Stimulated activated CD4-positive, alpha-beta T cell treated with anti-CD3 and anti-CD28 coated beads, Interleukin-12 subunit alpha, Interleukin-12 subunit beta, amount 100 ng/mL, for 24 hours (primary cell): ENCODE measurements around the gene TMEM175.

Source experiments
- DNase-seq, 2 experiments: peaks; one replicate each; pipeline ENCODE4 v3.0.0-alpha.2; 2020; ENCODE audit warnings: low read depth in 2 of 2

The TMEM175 gene

DNA sequence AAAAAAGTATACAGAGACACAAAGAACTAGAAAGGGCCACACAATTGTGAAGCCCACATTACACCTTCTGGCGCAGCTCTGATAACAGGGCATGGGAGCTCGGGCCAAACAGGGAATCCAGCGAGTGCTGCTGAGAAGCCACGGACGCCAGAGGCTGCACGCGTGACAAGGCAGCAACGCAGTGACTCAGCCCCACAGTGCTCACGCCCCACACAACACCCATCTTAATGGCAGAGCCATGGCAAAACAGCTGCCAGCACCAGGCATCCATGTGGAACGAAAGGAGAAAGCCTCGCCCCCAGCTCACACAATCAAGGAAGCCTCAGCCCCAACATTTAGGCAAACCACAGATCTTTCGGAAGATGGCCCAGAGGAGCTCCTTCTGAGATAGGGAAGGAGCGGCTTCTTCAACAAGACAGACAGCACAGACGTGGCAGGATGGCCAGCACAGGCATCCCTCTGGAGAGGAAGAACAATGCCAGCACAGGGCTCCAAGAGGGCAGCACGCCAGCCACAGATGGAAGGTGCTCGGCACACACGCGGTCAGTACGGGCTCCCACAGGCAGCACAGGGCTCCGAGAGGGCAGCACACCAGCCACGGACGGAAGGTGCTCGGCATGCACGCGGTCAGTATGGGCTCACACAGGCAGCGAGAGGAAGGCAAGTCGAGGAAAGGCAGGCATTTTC, 33.2 kb upstream of the TMEM175 start:
- DNase-seq, result no peak

DNA sequence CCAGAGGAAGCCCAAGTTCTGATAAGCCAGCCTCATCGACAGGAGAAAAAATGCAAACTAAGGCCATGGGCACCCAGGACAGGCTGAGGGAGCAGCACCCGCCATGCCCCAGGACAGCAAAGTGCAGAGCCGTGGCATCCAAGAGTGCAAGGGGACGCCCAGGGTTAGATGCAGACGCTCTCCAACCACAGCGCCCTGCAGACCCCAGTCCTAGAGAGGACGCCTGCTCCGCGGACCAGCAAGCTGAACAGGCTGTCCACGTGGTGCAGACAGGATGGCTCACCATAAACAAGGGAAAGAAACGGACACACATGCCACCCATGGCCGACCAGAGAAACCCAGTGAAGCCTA, 32.7 kb upstream of the TMEM175 start:
- DNase-seq, result no peak

DNA sequence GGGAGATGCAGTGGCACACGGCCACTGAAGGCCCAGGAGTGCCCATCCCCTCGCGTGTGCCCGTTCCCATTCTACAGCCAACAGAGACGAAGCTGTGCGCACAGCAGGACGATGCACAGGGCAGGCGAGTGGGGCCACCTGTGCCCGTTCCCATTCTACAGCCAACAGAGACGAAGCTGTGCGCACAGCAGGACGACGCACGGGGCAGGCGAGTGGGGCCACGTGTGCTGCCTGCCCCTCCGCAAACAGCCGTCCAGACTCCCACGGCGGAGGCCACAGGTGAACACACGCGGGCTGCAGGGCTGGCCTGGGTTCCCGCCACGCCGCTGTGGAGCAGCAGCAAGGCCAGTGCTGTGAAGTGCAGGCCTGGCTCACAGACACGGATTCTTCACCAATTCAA, 32.2 kb upstream of the TMEM175 start:
- no peak for DNase-seq

DNA sequence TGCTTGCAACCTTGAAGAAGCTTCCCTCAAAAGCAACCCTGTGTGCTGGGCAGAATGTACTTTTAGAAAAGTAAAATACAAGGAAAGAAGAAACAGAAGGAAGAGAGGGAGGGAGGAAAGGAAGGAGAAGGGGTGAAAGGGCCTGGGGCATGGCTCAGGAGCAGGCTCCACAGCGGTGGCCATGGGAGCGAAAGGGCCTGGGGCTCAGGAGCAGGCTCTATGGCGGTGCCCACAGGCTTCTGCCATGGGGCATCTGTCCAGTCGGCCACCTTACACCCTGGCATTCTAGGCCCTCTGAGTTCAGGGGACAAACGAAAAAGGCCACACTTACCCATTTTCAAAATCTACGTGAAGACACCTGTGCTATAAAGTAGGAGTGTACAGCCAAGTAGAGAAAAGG, 31.5 kb upstream of the TMEM175 start:
- no peak for DNase-seq

DNA sequence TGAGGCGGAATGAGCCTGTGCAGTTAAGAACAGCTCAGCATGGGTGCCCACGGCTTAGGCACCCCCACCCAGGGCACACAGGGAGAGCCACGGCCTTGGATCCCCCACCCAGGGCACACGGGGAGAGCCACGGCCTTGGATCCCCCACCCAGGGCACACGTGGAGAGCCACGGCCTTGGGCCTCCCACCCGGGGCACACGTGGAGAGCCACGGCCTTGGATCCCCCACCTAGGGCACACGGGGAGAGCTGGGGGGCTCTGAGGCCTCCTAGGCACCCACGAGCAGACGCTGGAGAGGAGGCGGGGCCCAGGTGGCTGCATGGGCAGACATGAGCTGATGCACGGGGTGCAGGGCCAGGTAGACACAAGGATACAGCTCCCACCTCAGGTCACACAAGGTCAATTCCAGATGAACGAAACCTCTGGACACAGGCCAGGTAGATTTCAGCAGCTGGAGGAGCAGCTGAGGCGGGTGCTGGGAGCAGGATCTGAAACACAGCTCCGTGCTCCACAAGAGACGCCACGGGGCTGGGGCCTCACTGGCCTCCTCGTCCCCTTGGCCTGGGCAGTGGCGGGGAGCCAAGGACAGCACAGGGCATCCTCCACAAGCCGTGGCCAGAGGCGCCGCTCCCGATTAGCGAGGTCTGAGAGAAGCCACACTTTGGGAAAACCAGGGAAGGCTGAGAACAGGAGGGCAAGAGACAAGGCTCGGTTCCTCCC, 30.9 kb upstream of the TMEM175 start:
- DNase-seq, result no peak

DNA sequence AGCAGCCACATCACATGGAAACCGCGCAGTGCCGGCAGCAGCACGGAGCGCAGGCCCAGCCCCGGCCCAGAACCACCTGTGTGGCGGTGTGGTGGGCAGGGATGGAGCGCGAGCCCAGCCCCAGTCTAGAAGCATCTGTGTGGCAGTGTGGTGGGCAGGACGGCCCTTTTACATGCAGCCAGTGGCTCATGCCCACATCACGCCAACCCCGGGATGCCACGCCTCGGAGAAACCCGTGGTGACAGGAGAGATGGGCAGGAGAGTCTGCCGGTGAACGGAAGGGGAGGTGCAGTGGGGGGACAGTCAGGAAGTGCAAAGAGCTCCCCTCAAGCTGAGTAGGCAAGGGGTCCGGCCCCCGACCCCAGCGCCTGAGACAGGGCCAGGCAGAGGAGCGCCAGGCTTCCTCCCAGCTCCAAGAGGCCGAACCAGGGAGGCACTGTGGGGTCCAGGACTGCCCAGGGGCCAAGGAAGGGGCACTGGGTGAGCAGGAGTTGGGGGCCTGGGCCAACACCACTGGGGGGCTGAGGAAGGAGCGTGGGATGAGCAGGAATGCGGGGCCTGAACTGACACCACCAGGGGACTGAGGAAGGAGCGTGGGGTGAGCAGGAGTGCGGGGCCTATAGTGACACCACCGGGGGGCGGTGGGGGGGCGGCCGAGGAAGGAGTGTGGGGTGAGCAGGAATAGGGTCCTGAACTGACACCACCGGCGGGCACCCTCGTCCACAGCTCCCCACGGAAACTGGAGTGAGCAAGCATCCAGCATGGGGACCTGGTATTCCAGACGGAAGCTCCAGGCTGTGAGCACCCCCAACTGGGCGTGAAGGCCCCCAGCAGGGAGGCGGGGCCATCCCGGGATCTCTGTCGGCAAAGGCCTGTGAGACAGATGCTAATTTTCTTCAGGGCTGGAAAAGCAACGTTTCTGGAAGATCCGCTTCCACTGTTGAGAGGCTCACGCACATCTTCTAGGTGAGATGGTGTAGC, 28.9 kb upstream of the TMEM175 start:
- DNase-seq, result no peak

DNA sequence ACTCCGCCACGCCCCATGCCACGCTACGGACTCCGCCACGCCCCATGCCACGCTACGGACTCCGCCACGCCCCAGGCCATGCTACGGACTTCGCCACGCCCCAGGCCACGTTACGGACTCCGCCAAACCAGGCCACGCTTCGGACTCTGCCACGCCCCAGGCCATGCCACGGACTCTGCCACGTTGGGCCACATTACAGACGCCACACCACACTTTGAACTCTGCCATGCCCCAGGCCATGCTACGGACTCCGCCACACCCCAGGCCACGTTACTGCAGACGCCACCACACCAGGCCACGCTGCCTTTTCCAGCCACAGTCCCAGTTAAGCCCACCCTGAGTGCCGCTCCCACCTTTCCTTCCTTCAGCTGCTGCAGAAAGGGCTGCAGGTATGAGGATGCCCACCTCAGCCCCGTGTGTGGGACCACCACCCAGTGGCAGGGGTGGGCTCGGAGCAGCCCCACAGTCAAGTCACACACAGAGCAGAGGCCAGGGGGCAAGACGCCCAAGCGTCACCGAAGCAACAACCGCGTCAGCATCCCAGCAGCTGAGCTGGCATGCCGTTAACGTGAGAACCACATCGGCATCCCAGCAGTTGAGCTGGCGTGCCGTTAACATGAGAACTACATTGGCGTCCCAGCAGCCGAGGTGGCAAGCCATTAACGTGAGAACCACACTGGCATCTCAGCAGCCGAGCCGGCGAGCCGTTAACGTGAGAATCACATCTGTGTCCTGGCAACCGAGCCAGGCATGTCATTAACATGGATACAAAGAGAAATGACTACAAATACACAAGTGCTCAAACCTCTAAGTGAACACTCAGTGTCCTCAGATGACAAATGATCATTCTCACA, 26.5 kb upstream of the TMEM175 start:
- DNase-seq, result no peak

DNA sequence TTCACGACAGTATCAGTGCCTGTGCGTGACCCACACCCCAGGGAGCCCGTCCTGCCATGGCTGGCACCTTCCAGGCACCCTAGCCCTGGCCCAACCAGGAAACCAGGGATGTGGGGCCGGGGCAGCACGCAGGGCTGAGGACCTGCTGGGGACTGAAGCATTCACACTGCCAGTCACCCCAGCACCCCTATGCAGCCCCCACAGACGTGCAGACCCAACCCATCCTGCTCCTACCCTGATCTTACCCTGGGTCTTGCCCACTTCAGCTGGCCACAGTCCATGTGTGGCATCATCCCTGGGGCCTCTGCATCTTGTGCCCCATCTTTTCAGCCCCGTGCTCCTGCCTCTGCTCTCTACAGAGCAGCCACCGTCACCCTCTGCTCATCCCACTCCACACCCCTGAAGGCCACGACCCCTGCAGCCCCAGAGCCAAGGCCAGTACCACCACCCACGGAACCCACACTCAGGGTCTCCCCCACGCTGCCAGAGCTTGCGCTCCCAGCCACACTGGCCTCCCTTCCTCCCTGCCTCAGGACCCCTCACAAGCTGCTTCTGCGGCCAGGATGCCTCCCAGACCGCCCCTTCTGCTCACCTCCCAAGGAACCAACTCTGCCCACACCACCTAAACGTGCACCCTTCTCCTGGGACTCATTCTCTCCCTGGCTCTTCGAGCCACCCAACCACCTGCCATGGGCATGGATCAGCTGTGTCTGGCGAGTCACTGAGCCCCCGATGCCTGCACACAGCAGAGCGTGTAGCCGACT, 25.7 kb upstream of the TMEM175 start:
- no peak for DNase-seq

DNA sequence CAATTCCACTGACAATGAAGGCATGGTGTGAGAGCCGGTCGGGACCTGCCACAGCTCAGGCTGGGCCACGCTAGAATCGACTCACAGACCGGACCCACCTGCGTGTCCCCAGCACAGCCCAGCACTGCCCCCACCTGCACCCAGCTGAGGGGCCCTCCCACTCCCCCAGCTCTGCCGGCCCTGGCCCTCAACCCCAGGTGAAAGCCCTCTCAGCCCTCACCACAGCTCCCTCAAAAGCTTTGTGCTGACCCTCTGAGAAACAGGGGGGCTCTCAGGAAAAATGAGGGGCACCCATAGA, 25.2 kb upstream of the TMEM175 start:
- DNase-seq, result no peak

DNA sequence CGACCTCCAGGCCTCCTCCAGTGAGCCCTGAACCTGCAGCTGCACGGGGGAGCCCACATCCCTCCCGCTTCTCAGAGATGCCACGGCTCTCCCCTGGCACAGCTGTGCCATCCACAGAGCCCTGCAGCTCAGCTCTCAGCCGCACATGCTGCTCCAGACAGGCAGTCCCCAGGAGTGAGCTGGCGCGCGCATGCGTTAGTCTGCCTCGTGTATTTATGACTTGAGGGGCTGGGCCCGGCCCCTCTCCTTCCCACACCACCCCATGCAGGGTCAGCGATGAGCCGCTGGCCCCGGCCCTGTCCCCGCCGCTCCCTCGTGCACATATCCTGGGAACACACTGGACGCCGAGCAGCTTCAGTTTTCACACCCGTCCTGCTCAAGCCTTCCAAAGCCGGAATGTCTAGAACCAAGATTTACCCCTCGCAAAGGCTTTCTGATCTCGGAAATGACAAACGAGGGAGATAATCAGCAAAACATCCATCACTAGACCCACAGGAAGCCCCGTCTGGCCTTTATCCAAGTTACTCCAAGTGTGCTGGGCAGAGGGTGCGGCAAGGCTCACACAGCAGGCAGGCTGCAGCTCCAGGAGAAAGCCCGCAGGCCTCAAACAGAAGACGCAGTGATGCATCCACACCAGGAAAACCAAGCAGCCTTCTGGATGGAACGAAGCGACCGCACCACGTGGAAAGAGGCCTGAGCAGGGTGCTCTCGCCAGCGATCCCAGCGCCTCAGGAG, 24.4 kb upstream of the TMEM175 start:
- DNase-seq, result no peak

DNA sequence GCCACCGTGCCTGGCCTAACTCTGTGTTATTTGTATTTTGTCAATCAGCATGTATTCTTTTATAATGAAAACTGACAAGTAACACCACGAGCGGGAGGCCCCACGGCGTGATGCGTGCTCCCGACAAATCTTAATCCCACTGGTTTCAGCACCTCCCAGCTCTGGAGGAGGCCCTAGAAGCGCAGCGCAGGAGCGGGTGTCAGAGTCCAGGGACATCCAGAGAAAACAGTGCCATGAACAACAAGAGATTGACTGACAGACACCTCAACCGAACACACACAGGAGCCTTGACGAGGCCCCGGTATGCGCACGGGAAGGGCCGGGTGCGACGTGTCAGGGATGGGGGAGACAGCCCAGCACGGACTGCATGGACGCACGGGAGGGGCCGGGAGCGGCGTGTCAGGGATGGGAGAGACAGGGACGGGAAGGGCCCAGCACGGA, 23.1 kb upstream of the TMEM175 start:
- DNase-seq, result no peak

DNA sequence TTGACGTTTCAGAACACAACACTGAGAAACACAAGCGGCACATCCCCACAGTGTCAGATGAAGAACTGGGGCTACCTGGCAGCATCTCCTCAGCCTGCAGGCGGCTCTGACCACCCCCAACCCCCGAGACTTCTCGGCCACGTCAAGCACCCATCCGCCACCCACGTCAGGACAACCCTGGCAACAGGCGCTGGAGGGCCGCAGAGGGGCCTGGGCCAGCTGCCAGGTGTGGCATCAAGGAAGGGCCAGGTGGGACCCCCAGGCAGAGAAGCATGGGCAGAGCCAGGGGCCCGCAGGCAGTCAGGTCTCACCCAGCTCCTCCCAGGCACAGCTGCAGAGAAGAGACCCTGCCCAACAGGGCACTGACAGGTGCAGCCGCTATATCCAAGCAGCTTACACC, 22.4 kb upstream of the TMEM175 start:
- DNase-seq, result no peak

DNA sequence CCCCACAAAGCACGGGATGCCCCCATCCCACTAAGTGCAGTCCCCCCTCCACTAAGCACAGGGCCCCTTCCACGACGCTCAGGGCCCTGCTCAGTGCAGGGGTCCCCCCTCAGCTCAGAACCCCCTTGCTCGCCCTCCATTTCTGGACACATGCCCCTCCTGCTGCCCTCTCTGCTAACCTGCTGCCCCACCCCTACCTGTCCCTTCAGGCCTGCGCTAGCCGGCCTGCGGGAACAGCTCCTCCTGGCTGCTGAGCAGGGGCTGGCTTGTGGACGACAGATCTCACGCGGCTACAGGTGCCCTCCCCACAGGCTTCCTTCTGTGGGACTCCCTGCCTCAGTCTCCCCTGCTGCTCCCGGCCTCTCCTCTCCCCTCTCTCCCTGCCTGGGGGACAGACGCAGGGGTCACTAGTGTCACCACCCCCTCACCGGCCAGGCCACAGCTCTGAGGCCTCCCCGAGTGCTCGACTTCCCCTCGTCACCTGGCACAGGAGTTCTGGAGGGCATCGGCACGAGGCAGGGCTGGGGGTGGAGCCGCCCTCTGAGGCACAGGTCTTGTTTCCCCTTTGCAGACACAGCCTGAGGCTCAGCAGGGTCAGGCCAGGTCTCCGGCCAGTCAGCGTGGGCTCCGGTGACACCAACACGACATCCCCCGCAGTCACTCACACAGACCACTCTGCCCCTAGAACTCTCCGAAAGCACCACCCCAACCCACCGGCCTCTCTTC, 21.7 kb upstream of the TMEM175 start:
- DNase-seq, result no peak

DNA sequence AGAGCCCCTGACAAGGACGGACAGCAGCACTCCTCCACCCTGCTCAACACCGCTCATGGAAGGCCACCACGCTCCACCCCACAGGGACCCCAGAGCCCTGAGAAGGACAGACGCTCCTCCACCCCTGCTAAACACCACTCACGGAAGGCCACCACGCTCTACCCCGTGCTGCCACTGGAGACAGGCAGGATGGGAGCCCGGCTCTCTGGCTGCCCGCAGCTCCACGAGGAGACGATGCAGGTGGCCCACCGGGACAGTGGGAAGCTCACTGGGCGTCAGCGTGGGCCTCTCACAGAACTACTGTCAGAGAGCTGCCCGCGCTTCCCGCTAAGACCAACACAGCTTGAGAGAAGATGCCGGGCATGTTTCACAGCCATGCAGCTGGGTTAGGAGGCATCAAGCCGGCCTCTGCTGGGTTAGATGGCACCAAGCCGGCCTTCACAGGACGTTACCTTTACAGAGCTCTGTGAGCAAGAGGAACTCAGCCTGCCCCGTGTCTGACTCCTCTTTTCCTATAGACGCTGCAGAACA, 21.0 kb upstream of the TMEM175 start:
- DNase-seq, result no peak

DNA sequence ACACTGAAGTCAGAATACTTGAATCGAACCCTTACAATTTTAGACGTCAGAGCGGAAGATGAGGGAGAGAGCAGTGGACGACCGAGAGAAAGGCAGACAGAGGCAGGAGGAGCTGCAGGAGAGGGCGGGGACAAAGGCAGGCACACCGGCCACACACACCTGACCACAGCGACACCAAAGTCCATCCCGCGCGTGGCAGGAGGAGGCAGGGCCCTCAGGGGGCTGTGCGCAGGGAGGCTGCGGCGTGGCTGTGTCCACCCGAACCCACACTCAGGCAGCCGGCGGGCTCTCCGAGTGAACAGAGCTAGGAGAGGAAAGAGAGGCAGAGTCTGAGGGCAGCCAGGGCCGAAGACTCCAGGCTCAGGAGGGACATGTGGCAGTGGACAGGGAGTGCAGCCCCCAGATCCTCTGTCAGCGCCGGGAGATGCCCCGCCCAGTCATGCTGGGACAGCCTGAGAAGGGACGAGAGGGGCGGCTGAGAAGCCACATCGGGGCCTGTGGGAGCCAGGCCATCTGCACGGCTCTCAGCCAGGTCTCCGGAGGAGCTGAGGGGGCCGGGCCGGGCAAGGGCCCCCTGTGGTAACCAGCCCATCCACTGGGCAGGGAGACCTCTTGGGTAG, 20.3 kb upstream of the TMEM175 start:
- no peak for DNase-seq

DNA sequence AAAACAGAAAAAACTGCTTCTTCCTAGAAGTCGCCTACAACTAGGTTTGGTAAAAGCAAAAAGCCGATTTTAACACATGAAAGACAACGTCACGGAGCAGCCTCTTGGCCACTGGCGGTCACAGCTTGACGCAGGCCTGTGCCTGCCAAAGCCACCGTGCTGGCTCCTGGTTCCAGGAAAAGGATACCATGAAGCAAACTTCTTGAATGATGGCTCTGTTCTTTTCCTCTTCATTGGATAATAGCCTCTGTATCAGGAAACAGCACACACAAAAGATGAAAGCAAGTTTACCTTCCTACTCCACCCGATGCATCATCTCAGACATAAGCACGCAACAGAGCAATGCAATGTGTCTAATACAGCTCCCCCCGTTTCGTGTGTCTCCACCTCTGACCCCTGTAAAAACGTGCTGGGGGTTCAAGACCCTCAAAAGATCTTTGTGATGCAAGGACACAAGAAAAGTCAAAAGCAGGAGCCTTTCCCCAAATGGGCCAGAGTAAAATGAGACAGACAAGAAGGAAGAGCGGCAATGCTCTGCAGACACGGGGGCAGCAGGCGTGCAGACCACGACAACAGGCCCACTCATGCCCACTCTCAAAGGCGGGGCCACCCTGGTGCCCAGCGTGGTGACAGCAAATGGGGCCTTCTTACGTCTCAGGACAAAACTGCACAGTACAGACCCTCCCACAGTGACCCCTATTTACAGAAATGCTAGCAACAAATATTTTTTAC, 19.5 kb upstream of the TMEM175 start:
- no peak for DNase-seq

DNA sequence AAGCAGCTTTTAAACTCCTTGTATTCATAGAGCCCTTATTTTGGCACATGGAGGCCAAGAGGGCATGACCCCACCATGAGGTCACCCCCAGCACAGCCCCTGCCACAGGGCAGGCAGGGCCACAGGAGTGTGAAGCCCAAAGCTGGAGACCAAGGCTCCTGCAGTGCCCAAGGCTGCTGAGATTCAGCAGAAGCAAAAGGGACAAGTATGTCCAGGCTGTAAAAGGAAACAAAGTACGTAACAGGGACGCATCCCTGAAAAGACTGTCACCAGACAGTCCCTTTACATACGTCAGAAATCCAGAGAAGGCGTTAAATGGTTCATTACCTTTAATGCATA, 19.0 kb upstream of the TMEM175 start:
- no peak for DNase-seq

DNA sequence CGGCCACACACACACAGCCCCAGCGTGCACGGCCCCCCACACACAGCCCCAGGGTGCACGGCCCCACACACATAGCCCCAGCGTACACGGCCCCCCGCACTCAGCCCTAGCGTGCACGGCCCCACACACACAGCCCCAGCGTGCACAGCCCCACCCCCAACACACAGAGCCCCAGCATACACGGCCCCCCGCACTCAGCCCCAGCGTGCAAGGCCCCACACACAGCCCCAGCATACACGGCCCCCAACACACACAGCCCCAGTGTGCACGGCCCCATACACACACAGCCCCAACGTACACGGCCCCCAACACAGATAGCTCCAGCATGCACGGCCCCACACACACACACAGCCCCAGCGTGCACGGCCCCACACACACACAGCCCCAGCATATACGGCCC, 17.7 kb upstream of the TMEM175 start:
- no peak for DNase-seq
